ENCODE data around the gene BOLL.

GRCh38 chr2:197700960-197701359 is 84.2 kb downstream of the BOLL start:
- TF ChIP-seq POLR2A (IDR thresholded peaks at IDR 0.05) (no peak), CTCF (IDR thresholded peaks at IDR 0.05) (no peak), POLR2AphosphoS5 (IDR thresholded peaks at IDR 0.05) (no peak)

Measured in breast epithelium (tissue), 3 donors.